Neural cell (in vitro differentiated cells): ENCODE data around the gene MDN1.

Experiments used
- CTCF ChIP-seq: fragments of 450-650 bp; IDR thresholded peaks from 2 replicates; pipeline ENCODE4 v1.5.1; 2014; ENCODE audit warnings: antibody characterized with exemption, mild to moderate bottlenecking, moderate library complexity; ENCODE audit not compliant: poor library complexity, severe bottlenecking
- RAD21 ChIP-seq: fragments of 450-650 bp; conservative IDR thresholded peaks from 2 replicates; pipeline ENCODE4 v1.6.1; 2014; ENCODE audit warnings: antibody characterized with exemption, mild to moderate bottlenecking, moderate library complexity

GRCh38 chr6:89630488-89630887 lies 189.1 kb downstream of the MDN1 start:
- TF ChIP-seq CTCF (no peak), RAD21 (no peak)
